Peyer's patch (tissue), 4 donors: ENCODE measurements around the gene GKN1.

ENCODE experiments used
- CTCF ChIP-seq, 6 experiments: fragments of 450-650 bp in 4 of 6; fragments of 200-600 bp in 2 of 6; sonication (generic) in 1 of 6; IDR thresholded peaks; one replicate each; pipeline ENCODE4 v1.5.1; 2017 to 2019; ENCODE audit warnings: antibody characterized with exemption in 6 of 6, mild to moderate bottlenecking in 3 of 6, moderate library complexity in 1 of 6
- POLR2A ChIP-seq, 2 donors: fragments of 450-650 bp; IDR thresholded peaks; one replicate each; pipeline ENCODE4 v1.5.1; 2017; ENCODE audit warnings: antibody characterized with exemption in 2 of 2, mild to moderate bottlenecking in 2 of 2, moderate library complexity in 2 of 2

GRCh38 chr2:68932402-68932801 is 42.0 kb upstream of the GKN1 start:
- TF ChIP-seq CTCF (IDR thresholded peaks at IDR 0.05) (no peak), POLR2A (IDR thresholded peaks at IDR 0.05) (no peak)
